Caco-2 (cell line): ENCODE results near the gene CHKA. TPM values are rescaled to one million over a fixed set of nuclear protein-coding genes. Genes with fewer than 3 reads are reported as not detected.

Experiments
- BruUV-seq: library from RNA; stranded (reverse); fragments of 400-500 nt; replicated peaks from 2 replicates; lab custom pipeline; 2021; lab: Mats Ljungman, UMichigan
- CTCF ChIA-PET: fragments of 300-600 bp; sonication (Branson Sonifier 250); formaldehyde crosslinking; loops from one replicate; lab custom pipeline; 2022; ENCODE audit warnings: antibody characterized with exemption; lab: Charles Lee
- POLR2A ChIA-PET: fragments of 300-600 bp; sonication (Branson Sonifier 250); formaldehyde crosslinking; loops from one replicate; lab custom pipeline; 2022; ENCODE audit warnings: antibody characterized with exemption; lab: Charles Lee
- DNase-seq, 2 experiments: peaks; one replicate each; pipeline versions ENCODE4 v3.0.0 to v3.0.0-alpha.2; 2020 to 2022
- H3K27me3 ChIP-seq: replicated peaks from 2 replicates; pipeline ENCODE4 v1.6.0; 2011; ENCODE audit warnings: low read length; ENCODE audit not compliant: control insufficient read depth, insufficient read depth
- H3K36me3 ChIP-seq: 2 replicates; pipeline ENCODE4 v1.5.1; 2011; ENCODE audit warnings: low read length; ENCODE audit not compliant: control insufficient read depth, insufficient read depth
- H3K4me1 ChIP-seq: fragments of 250-450 bp; sonication (Bioruptor Pico); 2 replicates; pipeline ENCODE4 v1.5.1; 2020; ENCODE audit warnings: mild to moderate bottlenecking
- H3K4me3 ChIP-seq: 2 replicates; pipeline ENCODE4 v1.5.1; 2011; ENCODE audit warnings: low read depth, mild to moderate bottlenecking, control low read depth, low read length
- H3K9me3 ChIP-seq: fragments of 250-450 bp; sonication (Bioruptor Pico); 2 replicates; pipeline ENCODE4 v1.5.1; 2020; ENCODE audit warnings: mild to moderate bottlenecking, moderate library complexity
- H3K27ac Mint-ChIP-seq: one replicate; pipeline ENCODE4 v1.8.0; 2022; ENCODE audit warnings: mixed read lengths; ENCODE audit not compliant: unreplicated experiment
- H3K27me3 Mint-ChIP-seq: one replicate; pipeline ENCODE4 v1.8.0; 2022; ENCODE audit warnings: mixed read lengths; ENCODE audit not compliant: insufficient read depth, unreplicated experiment
- H3K36me3 Mint-ChIP-seq: one replicate; pipeline ENCODE4 v1.8.0; 2022; ENCODE audit warnings: mild to moderate bottlenecking, mixed read lengths; ENCODE audit not compliant: insufficient read depth, unreplicated experiment
- H3K4me1 Mint-ChIP-seq: one replicate; pipeline ENCODE4 v1.8.0; 2022; ENCODE audit warnings: low read depth, mixed read lengths; ENCODE audit not compliant: unreplicated experiment
- H3K4me3 Mint-ChIP-seq: one replicate; pipeline ENCODE4 v1.8.0; 2022; ENCODE audit warnings: mild to moderate bottlenecking, moderate library complexity, mixed read lengths; ENCODE audit not compliant: unreplicated experiment
- H3K9me3 Mint-ChIP-seq: one replicate; pipeline ENCODE4 v1.8.0; 2022; ENCODE audit warnings: mixed read lengths; ENCODE audit not compliant: unreplicated experiment
- intact Hi-C: fragments of 100-400 bp; cut with micrococcal nuclease; formaldehyde crosslinking; loops from one replicate; pipeline ENCODE4 v1.10.0; 2022; ENCODE audit not compliant: unreplicated experiment
- total RNA-seq: library from RNA; stranded (reverse); gene quantifications from 2 replicates; pipeline ENCODE4 v1.2.3, GENCODE V29; 2022
- TF ChIP-seq, protein P1 (sequence below), 2 experiments: fragments of 200-600 bp in 1 of 2; IDR thresholded peaks; 1 replicate in 1 of 2; 2 replicates in 1 of 2; pipeline versions ENCODE4 v1.5.1 to v1.8.0; 2011 to 2022; ENCODE audit warnings: antibody characterized with exemption in 1 of 2, control low read depth in 1 of 2, inconsistent platforms in 1 of 2, low read depth in 1 of 2, low read length in 1 of 2, mild to moderate bottlenecking in 1 of 2, moderate library complexity in 1 of 2; ENCODE audit not compliant: insufficient read depth in 1 of 2, severe bottlenecking in 1 of 2, unreplicated experiment in 1 of 2

The CHKA gene
- total RNA-seq, 1 experiment from 2014 or later, result 169 TPM

DNA sequence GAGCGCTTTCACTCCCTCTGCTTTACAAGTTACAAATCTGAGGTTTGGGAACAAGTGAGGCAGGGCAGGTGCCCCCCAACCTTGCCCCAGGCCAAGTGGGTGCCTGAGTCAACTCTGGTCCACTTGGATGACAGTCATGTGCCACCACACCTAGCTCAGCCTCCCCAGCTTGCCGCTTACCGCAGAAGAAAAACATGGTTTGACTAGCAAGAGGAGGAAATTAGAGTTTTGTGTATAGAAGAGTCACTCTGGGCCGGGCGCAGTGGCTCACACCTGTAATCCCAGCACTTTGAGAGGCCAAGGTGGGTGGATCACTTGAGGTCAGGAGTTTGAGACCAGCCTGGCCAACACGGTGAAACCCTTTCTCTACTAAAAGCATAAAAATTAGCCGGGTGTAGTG lies 27.7 kb upstream of the CHKA start:
- Mint-ChIP-seq H3K9me3 (no peaks in the 10 kb centered on the region), H3K27me3 (no peaks in the 10 kb centered on the region), H3K4me1 (peaks cover 26% of the 10 kb centered on the region), H3K4me3 (no peak overlapping the region), H3K36me3 (peaks cover 13% of the 10 kb centered on the region), H3K27ac (no peak overlapping the region)
- intact Hi-C loops, result loop anchor here (5.0 kb wide), 1 partner anchor 42 kb away; no protein-coding TSS in a partner anchor
- ChIA-PET POLR2A (interaction anchor here (0.6 to 1.4 kb wide), 2 partner anchors 9 to 11 kb away, joined by 3 to 4 read pairs; no protein-coding TSS in a partner anchor), CTCF (no interaction called here)
- H3K36me3 ChIP-seq, result no peaks in the 10 kb centered on the region
- no peak for DNase-seq
- H3K4me1 ChIP-seq, result peaks cover 41% of the 10 kb centered on the region
- no peaks in the 10 kb centered on the region for H3K9me3 ChIP-seq
- no peak overlapping the region for H3K4me3 ChIP-seq
- H3K27me3 ChIP-seq, result no peaks in the 10 kb centered on the region
- BruUV-seq, result no TSS peak
- TF ChIP-seq, protein P1, sequence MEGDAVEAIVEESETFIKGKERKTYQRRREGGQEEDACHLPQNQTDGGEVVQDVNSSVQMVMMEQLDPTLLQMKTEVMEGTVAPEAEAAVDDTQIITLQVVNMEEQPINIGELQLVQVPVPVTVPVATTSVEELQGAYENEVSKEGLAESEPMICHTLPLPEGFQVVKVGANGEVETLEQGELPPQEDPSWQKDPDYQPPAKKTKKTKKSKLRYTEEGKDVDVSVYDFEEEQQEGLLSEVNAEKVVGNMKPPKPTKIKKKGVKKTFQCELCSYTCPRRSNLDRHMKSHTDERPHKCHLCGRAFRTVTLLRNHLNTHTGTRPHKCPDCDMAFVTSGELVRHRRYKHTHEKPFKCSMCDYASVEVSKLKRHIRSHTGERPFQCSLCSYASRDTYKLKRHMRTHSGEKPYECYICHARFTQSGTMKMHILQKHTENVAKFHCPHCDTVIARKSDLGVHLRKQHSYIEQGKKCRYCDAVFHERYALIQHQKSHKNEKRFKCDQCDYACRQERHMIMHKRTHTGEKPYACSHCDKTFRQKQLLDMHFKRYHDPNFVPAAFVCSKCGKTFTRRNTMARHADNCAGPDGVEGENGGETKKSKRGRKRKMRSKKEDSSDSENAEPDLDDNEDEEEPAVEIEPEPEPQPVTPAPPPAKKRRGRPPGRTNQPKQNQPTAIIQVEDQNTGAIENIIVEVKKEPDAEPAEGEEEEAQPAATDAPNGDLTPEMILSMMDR (IDR thresholded peaks at IDR 0.05; ENCODE audit: insufficient read depth in 1 of 2, low read depth in 1 of 2, low read length in 1 of 2, severe bottlenecking in 1 of 2, unreplicated experiment in 1 of 2), result no peak

DNA sequence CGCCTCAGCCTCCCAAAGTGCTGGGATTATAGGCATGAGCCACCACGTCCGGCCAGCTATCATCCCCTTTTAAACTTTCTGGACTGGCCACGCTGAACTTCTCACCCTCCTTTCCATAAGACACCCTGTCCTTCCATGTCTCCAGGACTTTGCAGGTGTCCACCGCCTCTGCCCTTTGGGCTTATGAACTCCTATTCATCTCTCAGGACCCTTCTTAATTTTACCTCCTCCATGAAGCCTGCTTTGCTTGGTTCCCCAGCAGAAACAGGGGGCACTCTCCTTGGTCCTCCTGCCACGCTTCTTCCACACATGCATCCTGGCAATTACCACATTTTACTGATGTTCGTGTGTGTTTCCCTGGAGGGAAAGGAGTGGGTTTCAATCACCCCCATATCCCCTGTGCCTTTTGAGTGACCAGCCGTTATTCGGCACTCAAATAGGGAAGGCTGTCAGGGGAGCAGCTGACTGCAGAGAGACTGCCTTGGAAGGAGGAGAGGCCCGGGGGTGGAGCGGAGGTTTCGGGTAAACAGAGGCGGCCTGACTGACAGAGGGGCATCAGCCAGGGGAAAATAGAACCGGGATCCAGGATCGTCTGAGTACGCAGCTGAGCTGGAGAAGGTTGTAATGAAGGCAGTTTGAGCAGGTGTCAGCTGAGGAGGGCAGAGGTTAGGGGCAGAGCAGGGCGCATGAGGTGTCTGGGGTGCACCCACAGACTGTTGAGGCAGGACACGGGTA lies 27.1 kb upstream of the CHKA start:
- ChIA-PET CTCF (no interaction called here), POLR2A (interaction anchor here (0.6 to 1.4 kb wide), 2 partner anchors 10 kb away, joined by 3 to 4 read pairs; no protein-coding TSS in a partner anchor)
- Mint-ChIP-seq H3K36me3 (peaks cover 13% of the 10 kb centered on the region), H3K27me3 (no peaks in the 10 kb centered on the region), H3K27ac (peak overlapping the region; percentile 0), H3K9me3 (no peaks in the 10 kb centered on the region), H3K4me1 (peaks cover 26% of the 10 kb centered on the region), H3K4me3 (no peak overlapping the region)
- Histone ChIP-seq H3K4me1 (peaks cover 41% of the 10 kb centered on the region), H3K36me3 (no peaks in the 10 kb centered on the region), H3K9me3 (no peaks in the 10 kb centered on the region), H3K27me3 (no peaks in the 10 kb centered on the region), H3K4me3 (no peak overlapping the region)
- intact Hi-C loops, result loop anchor here (5.0 kb wide), 1 partner anchor 41 kb away; no protein-coding TSS in a partner anchor
- no TSS peak for BruUV-seq
- DNase-seq, result no peak
- TF ChIP-seq, protein P1 (IDR thresholded peaks at IDR 0.05; ENCODE audit: insufficient read depth in 1 of 2, low read depth in 1 of 2, low read length in 1 of 2, severe bottlenecking in 1 of 2, unreplicated experiment in 1 of 2), result no peak

DNA sequence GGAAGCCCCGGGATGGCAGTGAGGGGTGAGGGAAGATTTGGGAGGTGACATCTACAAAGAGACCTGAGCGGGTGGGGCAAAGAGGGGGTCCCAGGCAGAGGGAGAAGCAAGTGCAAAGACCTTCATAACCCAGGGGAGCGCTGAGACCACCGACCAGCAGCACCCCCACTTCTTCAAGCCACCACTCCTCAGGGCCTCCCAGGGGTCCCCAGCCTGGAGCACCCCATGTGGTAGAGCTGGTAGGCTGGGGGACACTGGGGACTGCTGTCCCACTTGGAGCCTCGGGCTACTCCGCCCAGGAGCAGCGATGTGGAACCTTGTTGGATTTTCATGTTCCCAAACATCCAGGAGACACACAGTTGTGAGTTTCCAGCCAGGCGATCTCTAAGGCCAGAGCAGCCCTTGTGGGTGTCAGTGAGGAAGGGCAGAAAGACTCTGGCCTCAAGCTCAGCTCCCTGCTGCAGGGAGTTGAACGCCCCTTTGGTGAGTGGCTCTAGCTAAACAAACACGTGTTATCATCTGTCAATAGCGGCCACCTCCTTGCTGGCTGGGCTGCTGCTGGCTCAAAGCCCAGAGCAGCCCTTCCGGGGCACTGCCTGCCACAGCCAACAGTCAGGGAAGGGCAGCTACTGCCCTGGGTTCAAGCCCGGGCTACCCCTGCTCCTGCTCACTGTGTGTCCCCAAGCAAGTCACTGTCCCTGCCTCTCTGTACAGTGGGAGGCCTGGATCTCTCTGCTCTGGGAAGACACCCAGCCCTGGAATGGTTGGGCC lies 25.7 kb upstream of the CHKA start:
- CTCF ChIA-PET, result interaction anchor here (0.6 to 1.5 kb wide), 7 partner anchors 9 to 111 kb away, joined by 3 to 15 read pairs (median 4); no protein-coding TSS in a partner anchor
- TF ChIP-seq, protein P1 (IDR thresholded peaks at IDR 0.05; ENCODE audit: insufficient read depth in 1 of 2, low read depth in 1 of 2, low read length in 1 of 2, severe bottlenecking in 1 of 2, unreplicated experiment in 1 of 2), result peak in 1 of 2 experiments; percentile 6
- Histone ChIP-seq H3K36me3 (no peaks in the 10 kb centered on the region), H3K27me3 (no peaks in the 10 kb centered on the region), H3K4me1 (peaks cover 41% of the 10 kb centered on the region), H3K4me3 (no peak overlapping the region), H3K9me3 (no peaks in the 10 kb centered on the region)
- peaks cover 26% of the 10 kb centered on the region for H3K4me1 Mint-ChIP-seq
- intact Hi-C loops, result loop anchor here (1.0 to 5.0 kb wide), 4 partner anchors 9 to 40 kb away; partner anchors contain the start of gene CHKA
- H3K9me3 Mint-ChIP-seq, result no peaks in the 10 kb centered on the region
- H3K27ac Mint-ChIP-seq, result peak overlapping the region; percentile 0
- no peak overlapping the region for H3K4me3 Mint-ChIP-seq
- no TSS peak for BruUV-seq
- H3K27me3 Mint-ChIP-seq, result no peaks in the 10 kb centered on the region
- DNase-seq, result peak; percentile 88 to 94
- H3K36me3 Mint-ChIP-seq, result peaks cover 5% of the 10 kb centered on the region
- POLR2A ChIA-PET, result interaction anchor here (0.5 to 1.4 kb wide), 10 partner anchors 9 to 578 kb away, joined by 3 to 12 read pairs (median 4); no protein-coding TSS in a partner anchor
